GM19328 (cell line): ENCODE data around the gene FNDC3B.
"Not testable (repeated sequence)": the region's sequence is repeated elsewhere in the genome, so short reads cannot be mapped to it uniquely, and the experiment has no call there.

ENCODE experiments used
- ATAC-seq: cut with Tn5 transposase; IDR thresholded peaks from one replicate; pipeline ENCODE4 v1.9.1; 2021; ENCODE audit warnings: mild to moderate bottlenecking, moderate library complexity; ENCODE audit not compliant: unreplicated experiment

The FNDC3B gene

GRCh38 chr3:172229462-172229861, 190.1 kb downstream of the FNDC3B start:
- ATAC-seq: no peak

DNA sequence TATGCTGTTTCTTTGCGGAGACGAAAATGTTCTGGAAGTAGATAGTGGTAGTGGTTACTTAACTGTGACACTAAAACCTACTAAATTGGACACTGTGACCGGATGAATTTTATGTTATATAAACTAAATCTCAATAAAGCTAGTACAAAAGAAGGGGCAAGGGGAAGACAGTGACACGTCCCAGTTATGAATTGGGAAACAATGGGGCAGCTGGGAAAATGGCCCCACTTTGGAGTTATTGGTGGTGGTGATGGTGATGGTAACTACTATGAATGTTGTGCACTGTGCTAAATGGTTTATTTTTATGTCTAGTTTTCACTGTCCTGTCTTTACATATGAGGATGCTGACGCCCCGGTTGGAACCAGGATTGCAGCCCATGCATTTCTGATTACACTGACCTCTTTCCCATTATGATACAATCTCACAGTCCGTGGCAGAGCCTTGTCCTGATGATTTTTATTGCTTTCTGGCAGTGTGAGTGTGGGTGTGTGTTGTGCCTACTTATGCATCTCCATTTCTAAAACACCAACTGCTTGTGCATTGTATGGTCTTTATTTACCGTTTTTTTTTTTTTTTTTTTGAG, 192.0 kb downstream of the FNDC3B start:
- no peak for ATAC-seq

DNA sequence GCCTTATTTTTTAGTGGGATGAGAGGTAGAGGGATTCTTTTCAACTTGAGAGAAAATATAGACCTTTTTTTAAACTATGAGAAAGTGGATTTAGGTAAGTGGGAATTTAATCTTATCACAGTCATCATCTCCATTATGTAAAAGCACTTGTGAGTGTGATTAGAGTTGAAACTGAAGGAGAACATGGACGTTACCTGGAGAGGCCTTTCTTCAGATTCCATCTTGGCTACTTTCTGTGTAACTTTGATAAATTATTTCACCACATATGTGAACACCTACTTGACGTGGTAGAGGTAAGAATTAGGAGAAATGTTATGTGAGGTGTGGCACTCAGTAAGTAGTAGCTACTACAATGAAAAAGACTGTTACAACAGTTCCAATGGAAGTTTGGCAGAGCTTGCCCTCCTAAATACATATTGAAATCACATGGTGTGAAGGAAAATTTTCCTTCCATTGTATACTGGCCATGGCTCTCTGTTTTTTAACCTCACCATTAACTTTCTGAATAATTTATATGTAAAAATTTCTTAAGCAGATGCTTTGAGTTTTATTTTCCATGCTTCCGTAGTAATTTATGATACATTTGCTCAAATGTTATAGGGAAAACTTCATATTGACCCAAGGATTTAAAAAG, 193.3 kb downstream of the FNDC3B start:
- ATAC-seq: no peak

- ATAC-seq: no peak
Observed at GRCh38 chr3:172233474-172234277, 194.3 kb downstream of the FNDC3B start.

DNA sequence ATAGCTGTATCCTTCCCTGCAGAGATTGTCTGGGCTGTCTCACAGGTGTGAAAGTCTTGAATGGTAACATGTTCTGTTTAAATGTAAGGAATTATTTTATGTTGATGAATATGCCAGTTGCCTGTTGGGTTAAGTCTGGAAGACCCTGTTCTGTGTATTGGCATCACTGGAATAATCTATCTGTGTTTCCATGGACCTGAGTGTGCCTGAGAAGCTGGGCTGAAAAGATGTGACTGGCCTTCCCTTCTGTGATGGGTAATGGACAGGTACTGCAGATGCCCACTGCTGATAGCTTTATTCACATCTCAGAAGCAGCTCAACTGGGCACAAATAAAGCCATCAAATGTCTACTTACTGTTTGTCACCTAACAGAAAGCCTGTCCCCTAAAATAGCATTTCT, 196.3 kb downstream of the FNDC3B start:
- no peak for ATAC-seq

DNA sequence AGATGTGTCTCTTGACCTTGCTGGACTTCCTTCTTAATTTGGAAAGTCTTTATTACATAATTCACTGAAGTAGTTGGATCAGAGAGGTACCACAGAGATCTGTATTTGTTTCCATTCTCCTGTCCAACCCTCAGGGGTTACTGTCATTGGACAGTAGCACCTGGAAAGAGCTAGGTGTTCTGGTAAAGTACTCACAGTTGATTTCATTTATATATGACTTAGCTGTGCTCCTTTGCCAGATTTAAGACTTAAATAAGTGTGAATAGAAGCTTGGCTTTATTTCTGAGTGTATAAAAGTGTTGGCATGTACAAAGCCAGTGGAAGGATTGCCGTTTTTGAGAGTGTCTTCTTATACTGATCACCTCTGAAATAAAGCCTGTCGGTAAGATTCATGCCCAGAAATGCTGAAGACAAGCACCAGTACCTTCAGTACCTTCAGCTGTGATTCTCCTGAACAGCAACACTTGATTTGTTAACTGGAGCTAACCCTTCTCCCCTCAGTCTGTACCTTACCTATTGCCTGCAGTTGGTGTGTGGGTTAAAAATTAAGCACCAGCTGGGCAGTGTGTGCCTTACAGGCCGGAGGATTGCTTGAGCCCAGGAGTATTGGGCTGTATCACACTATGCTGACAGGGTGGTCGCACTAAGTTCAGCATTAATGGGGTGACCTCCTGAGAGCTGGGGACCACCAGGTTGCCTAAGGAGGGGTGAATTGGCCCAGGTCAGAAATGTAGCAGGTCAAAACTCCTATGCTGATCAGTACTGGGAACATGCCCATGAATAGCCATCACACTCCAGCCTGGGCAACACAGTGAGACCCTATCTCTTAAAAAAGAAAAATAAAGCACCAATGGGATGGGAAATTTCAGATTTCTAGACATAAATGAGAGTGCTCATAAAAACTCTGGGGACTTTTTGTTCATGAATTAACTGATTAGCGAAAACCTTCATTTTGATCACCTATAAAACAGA, 197.7 kb downstream of the FNDC3B start:
- no peak for ATAC-seq

DNA sequence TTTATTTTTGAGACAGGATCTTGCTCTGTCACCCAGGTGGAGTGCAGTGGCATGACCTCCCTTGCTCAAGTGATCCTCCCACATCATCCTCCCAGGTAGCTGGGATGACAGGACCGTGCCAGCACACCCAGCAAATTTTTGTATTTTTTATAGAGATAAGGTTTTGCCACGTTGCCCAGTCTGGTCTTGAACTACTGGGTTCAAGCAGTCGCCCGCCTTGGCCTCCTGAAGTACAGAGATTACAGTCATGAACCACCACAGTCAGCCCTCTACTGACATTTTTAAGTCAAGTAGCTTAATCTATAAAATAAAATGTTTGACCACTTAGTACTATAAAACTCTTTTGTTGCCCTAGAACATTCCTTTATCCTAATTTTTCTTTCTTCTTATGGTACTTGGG, 198.8 kb downstream of the FNDC3B start:
- ATAC-seq: no peak

DNA sequence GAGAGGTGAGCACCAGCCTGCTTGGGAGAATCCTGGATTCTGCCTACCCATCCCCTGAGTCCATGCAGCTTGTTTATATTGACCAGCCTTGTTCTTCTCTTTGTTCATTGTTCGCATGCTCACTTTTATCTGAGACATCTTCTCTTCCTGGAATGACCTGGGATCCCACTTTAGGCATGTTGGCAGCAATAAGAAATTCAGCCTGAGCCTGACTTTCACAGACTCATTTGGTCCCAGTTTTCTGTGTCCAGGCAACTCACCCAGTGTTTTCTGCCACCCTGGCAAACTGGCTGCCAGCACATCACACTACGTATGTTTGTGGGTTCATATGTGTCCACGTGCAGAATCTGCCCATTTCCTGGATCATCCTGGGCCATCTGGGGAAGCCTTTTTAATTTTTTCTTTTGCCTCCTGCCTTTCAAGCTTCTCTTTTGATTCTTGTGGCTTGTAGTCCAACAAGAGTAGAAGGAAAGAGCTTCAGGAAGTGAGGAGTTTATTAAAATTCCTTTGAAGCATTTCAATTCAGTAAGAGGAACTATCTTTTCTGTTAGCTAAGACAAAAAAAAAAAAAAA, 199.9 kb downstream of the FNDC3B start:
- ATAC-seq: no peak

DNA sequence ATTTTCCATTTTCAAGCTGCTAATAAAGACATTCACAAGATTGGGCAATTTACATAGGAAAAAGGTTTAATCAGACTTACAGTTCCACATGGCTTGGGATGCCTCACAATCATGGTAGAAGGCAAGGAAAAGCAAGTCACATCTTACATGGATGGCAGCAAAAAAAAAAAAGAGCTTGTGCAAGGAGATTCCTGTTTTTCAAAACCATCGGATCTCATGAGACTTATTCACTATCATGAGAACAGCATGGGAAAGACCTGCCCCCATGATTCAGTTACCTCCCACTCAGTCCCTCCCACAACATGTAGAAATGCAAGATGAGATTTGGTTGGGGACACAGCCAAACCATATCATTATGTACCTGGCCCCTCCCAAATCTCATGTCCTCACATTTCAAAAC, 202.0 kb downstream of the FNDC3B start:
- ATAC-seq: no peak

DNA sequence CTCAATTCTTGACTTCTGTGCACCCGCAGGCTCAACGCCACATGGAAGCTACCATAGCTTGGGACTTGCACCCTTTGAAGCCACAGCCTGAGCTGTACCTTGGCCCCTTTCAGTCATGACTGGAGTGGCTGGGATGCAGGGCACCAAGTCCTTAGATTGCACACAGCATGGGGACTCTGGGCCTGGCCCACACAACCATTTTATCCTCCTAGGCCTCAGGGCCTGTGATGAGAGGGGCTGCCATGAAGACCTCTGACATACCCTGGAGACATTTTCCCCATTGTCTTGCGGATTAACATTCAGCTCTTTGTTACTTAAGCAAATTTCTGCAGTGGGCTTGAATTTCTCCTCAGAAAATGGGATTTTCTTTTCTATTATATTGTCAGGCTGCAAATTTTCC, 203.1 kb downstream of the FNDC3B start:
- ATAC-seq: not testable (repeated sequence)

GRCh38 chr3:172243376-172243775, 204.0 kb downstream of the FNDC3B start:
- not testable (repeated sequence) for ATAC-seq

- no peak for ATAC-seq
Observed at GRCh38 chr3:172244011-172244410, 204.6 kb downstream of the FNDC3B start.

DNA sequence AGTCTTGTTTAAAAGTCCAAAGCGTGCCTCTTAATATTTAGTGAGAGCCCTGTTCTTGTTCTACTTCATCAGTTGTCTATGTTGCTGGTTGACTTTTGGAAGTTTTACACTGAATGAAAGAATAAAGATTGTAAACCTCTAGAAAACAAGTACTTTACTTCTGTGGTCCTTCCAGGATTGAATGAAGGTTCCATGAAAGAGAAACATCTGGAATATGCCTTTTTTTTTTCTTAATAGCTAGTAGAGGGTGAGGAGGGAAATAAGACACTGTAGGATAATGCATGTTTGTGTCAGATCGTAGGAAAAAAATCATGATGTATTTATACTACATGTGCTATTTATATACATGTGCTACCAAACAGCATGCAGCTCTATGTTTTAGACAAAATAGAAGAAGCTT, 205.9 kb downstream of the FNDC3B start:
- ATAC-seq: no peak

- no peak for ATAC-seq
Observed at GRCh38 chr3:172246107-172246844, 206.9 kb downstream of the FNDC3B start.

DNA sequence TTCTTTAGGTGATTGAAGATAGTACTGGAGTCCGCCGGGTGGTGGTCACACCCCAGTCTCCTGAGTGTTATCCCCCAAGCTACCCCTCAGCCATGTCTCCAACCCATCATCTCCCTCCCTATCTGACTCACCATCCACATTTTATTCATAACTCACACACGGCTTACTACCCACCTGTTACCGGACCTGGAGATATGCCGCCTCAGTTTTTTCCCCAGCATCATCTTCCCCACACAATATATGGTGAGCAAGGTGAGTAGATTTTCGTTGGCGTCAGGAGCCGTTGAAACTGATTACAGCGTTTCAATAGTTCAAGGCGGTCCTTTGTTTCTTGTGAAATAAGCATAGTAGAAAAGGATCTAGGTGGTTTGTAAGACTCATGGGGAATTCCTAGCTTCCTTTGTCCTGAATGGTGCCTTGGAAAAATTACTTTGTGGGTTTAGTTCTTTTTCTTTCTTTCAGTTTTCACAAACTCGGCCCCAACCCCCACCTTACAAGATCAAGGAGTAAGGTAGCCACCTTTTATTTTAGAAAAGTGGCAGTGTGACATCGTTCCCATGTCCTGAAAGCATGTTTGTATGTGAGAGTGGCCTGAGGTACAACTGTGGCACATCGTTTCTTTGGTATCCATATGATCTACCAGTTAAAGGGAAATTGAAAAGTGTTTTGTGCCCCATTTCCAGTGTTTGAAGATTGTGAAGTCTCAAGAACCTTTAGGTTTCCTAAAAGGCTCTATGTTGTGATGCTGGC, 208.3 kb downstream of the FNDC3B start:
- ATAC-seq: no peak

- no peak for ATAC-seq
Observed at GRCh38 chr3:172249039-172249438, 209.7 kb downstream of the FNDC3B start.

DNA sequence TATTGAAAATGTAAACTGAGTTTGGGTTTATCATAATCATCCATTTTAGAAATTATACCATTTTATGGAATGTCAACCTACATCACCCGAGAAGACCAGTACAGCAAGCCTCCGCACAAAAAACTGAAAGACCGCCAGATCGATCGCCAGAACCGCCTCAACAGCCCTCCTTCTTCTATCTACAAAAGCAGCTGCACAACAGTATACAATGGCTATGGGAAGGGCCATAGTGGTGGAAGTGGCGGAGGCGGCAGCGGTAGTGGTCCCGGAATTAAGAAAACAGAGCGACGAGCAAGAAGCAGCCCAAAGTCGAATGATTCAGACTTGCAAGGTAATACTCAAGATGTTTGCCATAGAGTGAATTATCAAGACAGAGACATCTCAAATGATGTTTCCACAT, 211.8 kb downstream of the FNDC3B start:
- ATAC-seq: no peak

DNA sequence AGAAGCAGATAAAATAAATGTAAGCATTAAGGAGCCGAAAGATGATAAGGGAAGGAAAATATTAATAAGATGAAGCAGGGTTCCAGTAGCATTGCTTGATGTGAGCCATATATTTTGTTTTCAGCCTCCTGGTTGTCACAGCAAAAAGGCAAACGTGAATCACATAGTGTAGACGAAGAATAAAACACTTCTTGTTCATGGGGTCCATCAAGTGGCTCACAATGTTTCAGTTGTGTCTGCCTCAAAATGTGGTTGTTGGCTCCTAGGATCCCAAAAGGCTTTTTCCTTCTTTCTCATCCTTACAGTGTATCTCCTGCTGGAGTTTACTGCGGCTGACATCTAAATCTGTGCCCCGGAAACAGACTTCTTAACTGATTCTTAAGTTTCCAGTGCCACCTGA, 213.8 kb downstream of the FNDC3B start:
- no peak for ATAC-seq

GRCh38 chr3:172254542-172254941, 215.2 kb downstream of the FNDC3B start:
- ATAC-seq: no peak
